ENCODE measurements around the gene CSK. TPM values are rescaled to one million over a fixed set of nuclear protein-coding genes. Genes with fewer than 3 reads are reported as not detected.

CSK gene
- total RNA-seq, 2 donors from 2014 or later: 84.8 to 96.9 TPM

- DNase-seq (peak; percentile 84 to 87), ATAC-seq (peak; percentile 48)
- intact Hi-C loops (cut with DNase I, micrococcal nuclease): no loop called here
These were observed 33.4 kb downstream of the CSK start for GRCh38 chr15:74815121-74815934.

GRCh38 chr15:74815961-74816360 is 34.1 kb downstream of the CSK start:
- DNase-seq (no peak), ATAC-seq (no peak)
- intact Hi-C loops (cut with DNase I, micrococcal nuclease): no loop called here

DNA sequence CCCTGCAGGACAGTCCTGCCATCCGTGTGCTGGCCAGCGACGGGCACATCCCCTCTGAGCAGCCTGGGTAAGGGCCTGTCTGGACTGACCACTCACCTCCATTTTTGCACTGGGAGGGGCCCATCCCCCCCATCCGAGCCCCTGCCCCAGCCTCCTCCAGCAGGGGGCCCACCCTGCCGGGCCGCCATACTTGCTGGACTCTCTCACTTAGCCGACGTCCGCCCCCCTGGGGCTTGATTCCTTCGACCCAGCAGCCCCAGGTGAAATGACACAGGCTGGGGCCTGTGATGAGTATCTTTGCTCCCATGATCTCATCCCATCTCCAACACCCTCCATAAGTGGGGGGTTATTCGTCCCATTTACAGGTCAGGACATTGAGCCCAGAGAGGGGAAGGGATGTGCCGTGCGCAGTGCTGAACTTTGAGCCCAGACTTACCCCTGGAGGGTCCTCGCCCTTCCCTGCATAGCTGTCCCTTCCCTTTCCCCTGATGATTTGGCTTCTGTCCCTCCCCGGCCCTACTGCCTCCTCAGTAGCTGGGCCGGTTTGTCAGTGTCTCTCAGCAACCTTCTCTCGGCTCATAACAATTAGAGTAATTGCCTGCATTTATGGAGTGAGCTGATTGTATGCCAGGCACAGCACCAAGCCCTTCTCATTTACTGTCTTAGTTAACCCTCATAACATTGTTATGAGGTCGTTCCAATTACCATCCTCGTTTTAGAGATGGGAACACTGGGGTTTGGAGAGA is 34.9 kb downstream of the CSK start:
- intact Hi-C loops (cut with DNase I, micrococcal nuclease): no loop called here
- peak in 1 of 2 donors; percentile 45 for DNase-seq
- peak; percentile 54 for ATAC-seq

- ATAC-seq: peak; percentile 63
- intact Hi-C loops (cut with DNase I, micrococcal nuclease): no loop called here
These were observed 35.5 kb downstream of the CSK start for GRCh38 chr15:74817370-74817737.

DNA sequence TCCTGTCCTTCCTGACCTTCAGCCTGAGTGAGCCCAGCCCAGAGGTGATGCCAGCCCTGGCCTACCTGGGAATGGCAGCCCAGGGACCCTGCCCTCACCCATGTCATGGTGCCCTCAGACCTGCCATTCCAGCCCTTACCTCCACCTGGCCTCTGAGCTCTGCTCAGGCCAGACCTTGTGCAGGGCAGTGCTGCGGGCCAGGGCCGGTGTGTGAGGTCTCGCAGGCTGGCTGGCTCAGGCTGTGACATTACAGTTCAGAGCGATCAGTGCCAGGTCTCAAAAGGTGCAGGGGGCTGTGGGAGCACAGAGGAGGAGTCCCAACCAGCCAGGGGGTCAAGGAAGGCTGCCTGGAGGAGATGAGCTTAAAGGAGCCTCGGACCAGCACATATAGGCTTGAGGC is 38.2 kb downstream of the CSK start:
- DNase-seq (no peak), ATAC-seq (no peak)
- intact Hi-C loops (cut with DNase I, micrococcal nuclease): no loop called here

More at GRCh38 chr15:74817370-74817737, 35.5 kb downstream of the CSK start:
- DNase-seq: peak; percentile 63 to 70

DNA sequence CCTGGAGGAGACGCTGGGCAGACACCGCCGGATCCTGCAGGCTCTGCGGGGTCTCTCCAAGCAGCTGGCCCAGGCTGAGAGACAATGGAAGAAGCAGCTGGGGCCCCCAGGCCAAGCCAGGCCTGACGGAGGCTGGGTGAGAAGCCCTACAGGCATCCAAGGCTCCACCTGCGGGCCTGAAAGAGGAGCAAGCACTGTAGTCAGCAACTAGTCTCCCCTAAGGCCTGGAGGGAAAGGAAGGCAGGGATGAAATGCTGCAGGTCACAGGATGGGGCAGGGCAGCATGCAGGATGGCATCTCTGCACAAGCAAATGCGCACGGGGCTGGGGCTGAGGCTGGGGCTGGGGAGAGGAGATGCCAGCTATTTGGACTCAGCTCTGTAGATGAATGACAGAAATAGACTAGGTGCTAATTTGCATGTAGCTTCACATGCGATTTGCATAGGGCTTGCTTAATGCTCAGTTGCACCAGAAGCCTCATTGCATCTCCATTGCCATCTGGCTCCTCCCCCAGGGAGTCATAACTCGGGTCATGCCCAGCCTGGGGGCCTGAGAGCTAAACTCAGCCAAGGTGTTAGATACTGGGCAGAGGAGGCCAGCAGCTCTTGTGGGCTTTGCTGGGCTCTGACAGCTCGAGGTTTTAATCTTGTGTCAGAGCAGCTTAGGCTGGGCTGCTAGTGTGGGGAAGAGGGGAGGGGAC is 39.4 kb downstream of the CSK start:
- DNase-seq (no peak), ATAC-seq (no peak)
- intact Hi-C loops (cut with DNase I, micrococcal nuclease): no loop called here

DNA sequence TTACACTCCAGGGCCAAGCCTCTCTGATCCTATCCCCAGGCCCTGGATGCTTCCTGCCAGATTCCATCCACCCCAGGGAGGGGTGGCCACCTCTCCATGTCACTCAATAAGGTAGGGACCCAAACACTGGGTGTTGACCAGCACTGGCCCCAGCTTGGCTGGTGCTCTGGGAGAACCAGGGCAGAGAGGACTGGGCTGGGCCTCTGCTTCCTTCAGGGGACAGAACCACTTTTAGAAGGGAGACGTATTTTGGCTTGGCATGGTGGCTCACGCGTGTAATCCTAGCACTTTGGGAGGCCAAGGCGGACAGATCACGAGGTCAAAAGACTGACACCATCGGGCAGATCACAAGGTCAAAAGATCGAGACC is 39.9 kb downstream of the CSK start:
- intact Hi-C loops (cut with DNase I, micrococcal nuclease): no loop called here

GRCh38 chr15:74822233-74822632 is 40.4 kb downstream of the CSK start:
- intact Hi-C loops (cut with DNase I, micrococcal nuclease): no loop called here
- no peak for DNase-seq
- no peak for ATAC-seq

More for the DNA sequence above, 39.9 kb downstream of the CSK start:
- DNase-seq: no peak
- ATAC-seq: no peak

DNA sequence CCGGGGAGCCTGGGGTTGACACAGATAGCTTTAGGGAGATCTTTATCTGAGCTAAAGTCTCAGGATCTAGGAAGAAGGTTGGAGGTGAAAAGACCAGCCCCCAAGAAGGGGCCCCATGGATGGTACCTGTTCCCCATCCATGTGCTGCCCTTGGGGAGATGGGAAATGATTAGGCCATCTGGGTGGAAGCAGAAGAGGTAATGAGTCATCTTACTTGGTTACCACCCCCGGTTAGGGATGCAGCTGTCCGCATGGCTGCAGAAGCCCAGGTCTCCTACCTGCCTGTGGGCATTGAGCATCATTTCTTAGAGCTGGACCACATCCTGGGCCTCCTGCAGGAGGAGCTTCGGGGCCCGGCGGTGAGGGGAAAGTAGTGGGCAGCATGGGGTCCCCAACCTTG is 41.4 kb downstream of the CSK start:
- intact Hi-C loops (cut with DNase I, micrococcal nuclease): no loop called here
- DNase-seq: no peak

GRCh38 chr15:74824976-74825375 is 43.1 kb downstream of the CSK start:
- ATAC-seq (no peak), DNase-seq (no peak)
- intact Hi-C loops (cut with DNase I, micrococcal nuclease): no loop called here

More for the DNA sequence above, 41.4 kb downstream of the CSK start:
- no peak for ATAC-seq

GRCh38 chr15:74825866-74826265 is 44.0 kb downstream of the CSK start:
- DNase-seq (no peak), ATAC-seq (no peak)
- intact Hi-C loops (cut with DNase I, micrococcal nuclease): no loop called here

DNA sequence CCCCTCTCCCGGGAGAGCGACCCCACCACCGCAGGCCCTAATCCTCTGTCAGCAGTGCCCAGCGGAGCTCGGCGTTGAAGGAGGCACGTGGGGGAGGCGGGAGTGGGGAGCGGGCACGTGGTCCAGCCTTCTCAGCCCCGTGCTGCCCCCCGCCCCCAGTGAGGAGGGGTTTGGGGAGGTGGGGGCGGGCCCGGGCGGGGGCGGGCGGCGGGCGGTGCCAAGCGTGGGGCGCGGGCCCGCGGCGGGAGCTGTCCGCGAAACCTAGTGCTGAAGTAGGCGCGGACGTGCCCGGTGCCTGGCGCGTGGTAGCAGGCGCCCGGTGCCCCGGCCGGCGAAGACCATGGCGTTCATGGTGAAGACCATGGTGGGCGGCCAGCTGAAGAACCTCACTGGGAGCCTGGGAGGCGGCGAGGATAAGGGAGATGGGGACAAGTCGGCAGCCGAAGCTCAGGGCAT is 44.5 kb downstream of the CSK start, which contains the start of gene CPLX3:
Gene CPLX3, plus strand, starts transcription at position 264 of the 456 bp plus-strand sequence. Its CDS starts 77 bp downstream, at position 341.
- peak; percentile 80 for ATAC-seq
- intact Hi-C loops (cut with DNase I, micrococcal nuclease): no loop called here

GRCh38 chr15:74826921-74827320 is 45.0 kb downstream of the CSK start:
- intact Hi-C loops (cut with DNase I, micrococcal nuclease): no loop called here
- ATAC-seq: no peak
- DNase-seq: no peak

More for the DNA sequence above, 44.5 kb downstream of the CSK start, which contains the start of gene CPLX3:
- DNase-seq: peak in 1 of 2 donors; percentile 54

DNA sequence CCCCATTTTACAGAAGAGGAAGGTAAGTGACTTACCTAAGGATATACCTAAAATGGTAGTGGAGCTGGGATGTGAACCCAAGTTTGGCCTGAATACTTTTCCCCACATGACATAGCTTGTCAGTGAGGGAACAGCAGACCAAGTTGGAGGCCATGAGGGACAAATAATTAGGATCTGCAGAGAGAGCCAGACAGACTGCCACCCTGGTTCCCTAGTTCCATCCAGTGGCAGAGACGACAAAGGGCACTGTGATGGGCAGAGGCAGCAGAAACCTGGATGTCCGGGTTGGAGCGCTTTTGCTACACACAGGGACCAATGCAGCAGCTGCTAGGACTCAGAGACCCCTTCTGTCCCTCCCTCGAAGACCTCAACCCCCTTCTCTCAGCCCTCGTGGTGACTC is 45.7 kb downstream of the CSK start:
- intact Hi-C loops (cut with DNase I, micrococcal nuclease): no loop called here
- DNase-seq (no peak), ATAC-seq (no peak)

- intact Hi-C loops (cut with DNase I, micrococcal nuclease): no loop called here
- ATAC-seq (no peak), DNase-seq (no peak)
These were observed 47.0 kb downstream of the CSK start for GRCh38 chr15:74828835-74829234.

GRCh38 chr15:74829486-74829885 is 47.6 kb downstream of the CSK start:
- ATAC-seq (no peak), DNase-seq (no peak)
- intact Hi-C loops (cut with DNase I, micrococcal nuclease): no loop called here

GRCh38 chr15:74829991-74830390 is 48.1 kb downstream of the CSK start:
- DNase-seq: no peak
- no peak for ATAC-seq
- intact Hi-C loops (cut with DNase I, micrococcal nuclease): no loop called here

- DNase-seq (no peak), ATAC-seq (no peak)
- intact Hi-C loops (cut with DNase I, micrococcal nuclease): no loop called here
These were observed 49.0 kb downstream of the CSK start for GRCh38 chr15:74830868-74831267.

DNA sequence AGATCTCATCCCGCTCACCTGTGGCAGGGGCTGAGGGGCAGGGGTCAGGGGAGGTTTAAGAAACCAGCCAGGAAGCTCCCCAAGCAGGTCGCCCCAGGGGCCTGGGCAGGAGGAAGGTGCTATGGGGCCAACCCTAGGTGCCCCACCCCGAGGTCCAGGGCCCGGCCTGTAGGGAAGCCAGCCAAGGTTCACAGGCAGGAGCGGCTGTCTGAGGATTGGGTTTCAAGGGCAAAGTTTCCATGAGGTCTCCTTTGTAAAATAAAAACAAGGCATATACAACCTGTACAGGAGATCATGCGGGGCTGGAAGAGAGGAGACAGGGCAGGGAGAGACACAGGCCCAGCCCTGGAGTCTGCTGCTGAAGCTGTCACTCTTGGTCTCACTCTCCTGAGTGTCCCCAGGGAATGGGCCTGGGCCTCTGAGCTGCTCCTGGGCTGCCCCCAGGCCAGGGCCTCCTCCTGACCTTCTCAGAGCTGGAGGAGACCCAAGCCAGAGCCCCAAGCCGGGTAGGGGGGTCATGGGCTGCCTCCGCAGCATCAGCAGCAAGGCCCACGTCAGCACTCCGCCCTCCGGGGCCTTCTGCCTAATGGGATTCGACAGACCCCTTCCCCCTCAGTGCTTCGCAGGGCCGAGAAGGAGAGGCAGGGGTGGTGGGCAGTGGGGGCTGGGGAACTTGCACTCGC is 50.1 kb downstream of the CSK start:
- intact Hi-C loops (cut with DNase I, micrococcal nuclease): no loop called here
- ATAC-seq: peak; percentile 86
- peak; percentile 76 to 77 for DNase-seq

Data from left colon (tissue), 2 donors.